Measurements from ENCODE around the gene TAL1.

DNA sequence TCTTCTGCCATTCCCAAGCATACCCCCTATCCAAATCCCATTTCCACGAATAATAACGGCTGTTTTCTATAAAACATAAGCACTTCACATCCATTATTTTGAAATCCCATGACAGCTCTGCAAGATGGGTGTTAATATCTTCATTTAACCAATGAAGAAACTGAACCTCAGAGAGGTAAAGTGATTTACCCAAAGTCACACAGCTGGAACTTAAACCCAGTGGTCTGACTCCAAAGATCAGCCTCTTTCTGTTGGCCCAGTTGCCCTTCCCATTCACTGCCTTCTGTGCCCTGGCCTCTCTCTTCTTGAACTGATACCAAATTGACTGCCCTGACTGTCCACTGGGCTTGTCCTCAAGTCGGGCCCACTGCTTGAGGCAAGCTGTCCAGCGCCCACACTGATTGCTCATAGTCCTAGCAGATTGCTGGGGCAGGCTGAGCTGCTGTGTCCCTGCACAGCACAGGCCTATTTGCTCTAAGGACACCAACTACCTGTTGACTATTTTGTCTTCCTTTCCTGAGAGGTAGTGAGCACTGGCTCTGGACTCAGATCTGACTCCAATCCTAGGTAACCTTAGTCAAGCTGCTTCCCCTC is 19.3 kb downstream of the TAL1 start:
- TF ChIP-seq, protein P1, sequence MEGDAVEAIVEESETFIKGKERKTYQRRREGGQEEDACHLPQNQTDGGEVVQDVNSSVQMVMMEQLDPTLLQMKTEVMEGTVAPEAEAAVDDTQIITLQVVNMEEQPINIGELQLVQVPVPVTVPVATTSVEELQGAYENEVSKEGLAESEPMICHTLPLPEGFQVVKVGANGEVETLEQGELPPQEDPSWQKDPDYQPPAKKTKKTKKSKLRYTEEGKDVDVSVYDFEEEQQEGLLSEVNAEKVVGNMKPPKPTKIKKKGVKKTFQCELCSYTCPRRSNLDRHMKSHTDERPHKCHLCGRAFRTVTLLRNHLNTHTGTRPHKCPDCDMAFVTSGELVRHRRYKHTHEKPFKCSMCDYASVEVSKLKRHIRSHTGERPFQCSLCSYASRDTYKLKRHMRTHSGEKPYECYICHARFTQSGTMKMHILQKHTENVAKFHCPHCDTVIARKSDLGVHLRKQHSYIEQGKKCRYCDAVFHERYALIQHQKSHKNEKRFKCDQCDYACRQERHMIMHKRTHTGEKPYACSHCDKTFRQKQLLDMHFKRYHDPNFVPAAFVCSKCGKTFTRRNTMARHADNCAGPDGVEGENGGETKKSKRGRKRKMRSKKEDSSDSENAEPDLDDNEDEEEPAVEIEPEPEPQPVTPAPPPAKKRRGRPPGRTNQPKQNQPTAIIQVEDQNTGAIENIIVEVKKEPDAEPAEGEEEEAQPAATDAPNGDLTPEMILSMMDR (IDR thresholded peaks at IDR 0.05), result no peak
- TF ChIP-seq POLR2A (IDR thresholded peaks at IDR 0.05), result no peak
